HS-27A (cell line): ENCODE measurements around the gene UTF1.

ENCODE experiments used
- DNase-seq: peaks from one replicate; pipeline ENCODE4 v3.0.0-alpha.2; 2012; ENCODE audit warnings: low read depth, missing footprints

UTF1 gene

DNA sequence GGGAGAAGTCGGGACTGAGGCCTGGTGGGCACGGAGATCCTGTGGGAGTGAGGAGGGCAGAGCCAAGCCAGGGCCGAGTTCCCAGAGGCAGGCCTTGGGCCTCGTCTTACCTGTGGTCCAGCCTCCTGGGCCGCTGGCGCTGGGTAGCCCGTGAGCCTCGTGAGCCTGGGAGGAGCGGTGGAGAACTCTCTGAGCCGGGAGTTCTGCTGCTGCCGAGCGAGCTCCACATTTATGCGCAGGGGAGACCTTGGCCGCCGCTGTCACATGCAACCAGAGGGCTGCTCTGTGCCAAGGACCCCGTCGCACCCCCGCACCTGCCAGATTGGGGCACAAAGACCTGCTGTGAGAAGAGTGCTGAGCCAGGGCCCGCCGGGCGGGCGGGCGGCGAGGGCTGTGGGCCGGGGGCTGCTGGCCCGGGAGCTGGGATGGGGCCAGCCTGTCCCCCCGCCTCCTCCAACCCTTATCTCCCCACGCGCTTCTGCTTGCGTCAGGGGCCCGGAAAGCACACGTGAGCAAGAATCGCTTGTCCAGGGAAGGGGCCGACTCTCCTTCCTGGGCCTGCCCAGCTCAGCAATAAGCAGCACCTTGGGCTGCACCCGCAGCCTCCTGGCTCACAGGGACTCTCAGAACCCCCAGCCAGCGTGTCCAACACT is 17.8 kb downstream of the UTF1 start:
- DNase-seq = no peak

DNA sequence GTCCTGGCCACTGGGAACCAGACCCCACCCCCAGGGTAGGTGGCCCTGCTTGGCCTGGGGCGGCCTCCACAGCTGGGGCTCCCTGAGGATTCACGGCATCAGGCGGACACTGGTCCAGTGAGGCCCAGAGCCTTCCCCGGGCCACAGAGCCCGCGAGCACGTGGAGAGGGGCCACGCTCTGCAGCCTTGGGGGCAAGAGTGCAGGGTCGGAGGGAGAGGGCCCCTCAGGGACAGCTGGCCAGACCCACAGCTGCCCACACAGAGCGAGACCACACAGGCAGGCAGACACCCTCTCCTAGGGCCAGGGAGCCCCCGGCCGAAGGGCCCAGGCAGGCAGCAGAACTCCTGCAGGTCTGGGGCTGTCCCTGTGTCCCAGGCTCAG is 18.3 kb downstream of the UTF1 start:
- DNase-seq = no peak

DNA sequence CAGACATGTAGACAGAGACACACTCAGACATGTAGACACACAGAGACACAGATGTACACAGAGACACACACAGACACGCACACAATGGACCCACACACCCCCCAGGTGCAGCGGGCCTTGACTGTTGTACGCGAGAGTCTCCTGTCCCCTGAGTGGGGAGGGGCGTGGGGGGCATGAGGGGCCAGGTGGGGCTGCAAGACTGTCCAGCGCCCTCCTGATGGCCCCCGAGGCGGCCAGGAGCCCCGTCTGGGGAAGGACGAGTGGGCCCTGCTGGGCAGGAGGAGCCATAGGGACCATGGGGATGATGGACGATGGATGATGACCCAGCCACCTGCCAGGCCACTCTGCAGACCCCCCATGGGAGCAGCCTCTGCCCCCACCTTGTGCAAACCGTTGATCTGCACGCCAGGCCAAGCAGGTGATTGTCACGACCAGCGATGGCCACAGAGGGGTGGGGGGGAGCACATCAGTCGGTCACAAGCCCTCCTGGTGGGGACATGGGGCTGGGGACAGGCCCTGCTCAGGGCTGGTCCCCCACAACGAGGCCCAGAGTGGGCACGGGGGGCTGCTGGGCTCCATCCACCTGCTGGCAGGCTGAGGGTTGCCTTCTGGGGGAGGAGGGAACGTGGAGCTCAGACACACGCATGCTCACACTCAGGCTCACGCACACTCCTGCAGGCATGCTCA is 19.2 kb downstream of the UTF1 start:
- no peak for DNase-seq

DNA sequence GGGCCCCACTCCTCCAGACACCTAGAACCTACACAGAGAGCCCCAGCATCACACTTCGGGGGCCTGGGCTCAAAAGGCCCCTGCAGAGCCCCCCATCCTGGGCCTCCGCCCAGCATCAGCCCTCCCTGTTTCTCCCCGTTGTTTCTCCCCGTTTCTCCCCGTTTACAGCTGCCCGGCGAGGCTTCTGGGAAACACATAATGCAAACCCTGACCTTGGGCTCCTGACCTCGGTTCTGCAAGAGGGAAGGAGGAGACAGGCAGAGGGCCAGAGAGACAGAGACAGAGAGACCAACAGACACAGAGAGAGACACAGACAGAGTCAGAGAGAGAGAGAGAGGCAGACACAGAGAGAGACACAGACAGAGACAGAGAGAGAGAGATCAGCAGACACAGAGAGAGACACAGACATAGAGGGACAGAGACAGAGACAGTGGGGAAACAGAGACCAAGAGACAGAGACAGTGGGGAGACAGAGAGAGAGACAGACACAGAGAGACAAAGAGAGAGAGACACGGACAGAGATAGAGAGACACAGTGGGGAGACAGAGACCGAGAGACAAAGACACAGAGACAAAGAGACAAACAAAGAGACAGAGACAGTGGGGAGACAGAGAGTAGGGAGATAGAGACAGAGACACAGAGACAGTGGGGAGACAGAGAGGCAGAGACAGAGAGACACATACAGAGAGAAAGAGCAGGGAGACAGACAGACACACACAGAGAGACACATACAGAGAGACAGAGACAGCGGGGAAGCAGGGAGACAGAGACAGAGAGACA is 20.1 kb downstream of the UTF1 start:
- no peak for DNase-seq

DNA sequence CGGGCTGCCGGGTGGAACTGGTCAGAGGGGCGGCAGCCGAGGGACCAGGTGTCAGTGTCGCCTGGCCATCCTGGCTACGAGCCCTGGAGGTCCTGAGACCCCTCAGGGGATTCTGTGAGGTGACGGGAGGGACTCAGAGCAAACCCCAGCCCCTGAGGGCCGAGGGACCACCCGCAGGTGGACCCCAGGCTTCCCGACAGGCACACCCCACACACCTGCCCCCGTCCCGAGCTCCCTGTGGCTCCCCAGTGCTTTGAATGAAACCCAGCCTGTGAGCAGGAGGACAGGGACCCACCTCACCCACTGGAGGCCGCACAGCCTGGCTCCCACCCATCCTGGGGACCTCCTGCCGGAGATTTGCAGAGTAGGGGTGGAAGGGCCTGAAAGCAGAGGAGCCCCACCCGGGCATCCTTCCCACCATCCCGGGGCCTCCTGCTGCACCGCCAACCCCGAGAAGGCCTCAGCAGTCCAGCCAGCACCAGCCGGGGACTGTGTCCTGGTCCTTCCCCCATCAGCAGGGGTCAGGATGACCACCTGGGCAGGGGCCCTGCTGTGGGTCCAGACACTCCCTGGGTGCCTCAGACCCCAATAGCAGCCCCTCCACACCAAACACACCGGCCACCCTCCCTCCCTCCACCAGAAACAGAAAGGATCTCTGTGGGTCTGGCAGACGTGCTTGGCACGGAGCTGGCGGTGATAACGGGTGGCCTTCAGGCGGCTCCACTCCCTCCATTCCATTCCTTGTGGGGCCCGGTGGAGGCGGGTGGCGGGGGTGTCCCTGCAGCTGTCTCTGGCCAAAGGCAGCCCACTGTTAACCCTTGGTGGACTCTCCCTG is 21.6 kb downstream of the UTF1 start:
- no peak for DNase-seq

DNA sequence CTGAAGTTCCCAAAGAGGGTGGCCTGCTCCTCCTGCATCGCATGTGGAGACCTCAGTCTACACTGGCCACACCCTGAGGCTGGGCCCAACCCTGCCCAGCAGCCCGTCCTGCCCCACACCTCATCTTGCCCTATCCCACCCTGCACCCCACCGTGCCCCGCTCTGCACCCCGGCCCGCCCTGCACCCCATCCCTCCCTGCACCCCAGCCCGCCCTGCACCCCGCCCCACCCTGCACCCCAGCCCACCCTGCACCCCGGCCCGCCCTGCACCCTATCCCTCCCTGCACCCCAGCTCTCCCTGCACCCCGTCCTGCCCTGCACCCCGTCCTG is 22.2 kb downstream of the UTF1 start:
- no peak for DNase-seq

DNA sequence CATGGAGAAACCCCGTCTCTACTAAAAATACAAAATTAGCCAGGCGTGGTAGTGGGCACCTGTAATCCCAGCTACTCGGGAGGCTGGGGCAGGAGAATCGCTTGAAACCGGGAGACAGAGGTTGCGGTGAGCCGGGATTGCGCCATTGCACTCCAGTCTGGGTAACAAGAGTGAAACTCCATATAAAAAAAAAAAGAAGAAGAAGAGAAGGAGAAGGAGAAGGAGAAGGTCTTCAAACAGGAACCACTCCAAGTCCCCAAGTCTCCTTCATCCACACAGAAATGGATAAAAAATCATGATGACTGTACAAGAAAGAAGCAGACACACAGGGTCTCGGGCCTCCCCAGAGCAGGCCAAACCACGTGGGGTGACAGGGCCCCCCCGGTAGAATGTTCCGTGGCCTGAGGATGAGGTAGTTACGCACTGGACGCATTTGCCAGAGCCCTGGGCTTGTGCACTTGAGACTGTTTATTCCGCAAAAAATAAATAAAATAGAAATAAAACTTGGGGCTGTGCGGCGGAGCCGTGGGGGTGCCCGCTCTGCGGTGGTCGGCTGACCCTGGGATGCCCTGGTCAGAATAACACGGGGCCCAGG is 23.4 kb downstream of the UTF1 start:
- DNase-seq = no peak

DNA sequence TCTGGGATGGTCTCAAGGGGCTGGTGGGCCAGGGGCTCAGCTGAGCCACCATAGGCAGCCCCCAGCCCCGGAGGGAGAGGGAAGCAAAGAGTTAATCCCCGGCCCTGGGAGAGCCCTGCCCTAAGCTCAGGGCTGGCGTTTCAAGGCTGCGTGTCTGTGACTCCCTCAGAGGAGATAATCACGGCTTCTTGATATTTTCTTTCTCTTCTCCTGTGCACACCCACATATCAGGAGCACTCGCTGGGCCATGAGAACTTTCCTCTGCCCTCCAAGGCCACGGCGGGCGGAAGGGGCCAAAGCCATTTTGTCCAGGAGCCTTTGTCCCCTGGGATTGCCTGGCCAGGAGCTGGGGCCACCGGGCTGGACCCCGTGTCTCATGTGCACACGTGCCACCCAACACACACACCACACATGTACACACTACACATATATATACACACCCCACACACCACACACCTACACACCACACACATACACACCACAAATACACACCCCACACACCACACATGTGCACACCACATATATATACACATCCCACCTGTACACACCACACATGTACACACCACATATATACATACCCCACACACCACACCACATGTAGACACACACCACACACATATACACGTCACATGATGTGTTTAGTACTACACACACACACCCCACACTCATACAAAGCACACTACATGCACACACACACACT is 24.6 kb downstream of the UTF1 start:
- no peak for DNase-seq

DNA sequence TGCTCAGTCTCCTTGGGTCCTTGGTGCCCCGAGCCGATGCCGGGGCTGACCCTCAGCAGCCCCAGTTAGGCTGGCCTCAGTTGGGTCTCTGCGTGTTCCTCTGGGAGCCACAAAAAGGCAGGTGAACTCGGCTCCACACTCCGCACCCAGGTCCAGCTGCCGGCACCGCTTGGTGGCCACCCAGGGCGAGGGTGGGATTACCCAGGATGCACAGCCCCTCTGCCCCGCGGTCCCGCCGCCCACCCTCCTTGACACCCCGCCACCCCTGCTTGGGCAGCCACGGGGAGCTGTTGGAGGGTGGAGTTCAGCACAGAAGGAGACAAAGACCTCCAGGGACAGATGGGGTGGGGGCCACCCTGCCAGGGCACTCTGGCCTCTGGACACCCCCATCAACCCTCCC is 25.3 kb downstream of the UTF1 start:
- no peak for DNase-seq

DNA sequence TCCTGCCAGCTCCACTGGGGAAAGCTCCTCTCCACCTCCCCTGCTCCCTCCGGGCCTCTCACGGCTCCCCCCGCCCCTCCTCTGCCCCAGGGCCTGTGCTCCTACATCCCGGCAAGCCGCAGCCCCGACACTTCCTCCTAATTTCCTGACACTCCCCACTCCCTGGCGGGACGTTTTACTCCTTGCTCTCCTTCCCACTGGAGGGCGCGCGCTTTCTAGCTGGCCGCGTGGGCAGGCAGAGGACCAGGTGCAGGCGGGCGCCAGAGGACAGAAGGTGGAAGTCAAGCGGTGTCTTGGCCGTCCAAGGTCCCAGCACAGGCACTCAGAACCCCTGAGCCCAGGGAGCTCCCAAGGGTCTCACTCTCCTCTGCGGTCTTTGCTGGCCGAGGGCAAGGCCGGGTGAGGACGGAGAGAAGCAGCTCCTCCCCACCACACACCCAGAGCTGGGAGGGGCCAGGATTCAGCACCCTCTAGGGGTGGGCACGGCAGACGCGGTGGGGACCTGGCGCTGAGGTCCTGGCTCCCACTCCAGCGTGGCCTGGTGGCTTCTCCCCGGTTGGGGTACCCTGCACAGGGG is 27.6 kb downstream of the UTF1 start:
- DNase-seq = no peak

DNA sequence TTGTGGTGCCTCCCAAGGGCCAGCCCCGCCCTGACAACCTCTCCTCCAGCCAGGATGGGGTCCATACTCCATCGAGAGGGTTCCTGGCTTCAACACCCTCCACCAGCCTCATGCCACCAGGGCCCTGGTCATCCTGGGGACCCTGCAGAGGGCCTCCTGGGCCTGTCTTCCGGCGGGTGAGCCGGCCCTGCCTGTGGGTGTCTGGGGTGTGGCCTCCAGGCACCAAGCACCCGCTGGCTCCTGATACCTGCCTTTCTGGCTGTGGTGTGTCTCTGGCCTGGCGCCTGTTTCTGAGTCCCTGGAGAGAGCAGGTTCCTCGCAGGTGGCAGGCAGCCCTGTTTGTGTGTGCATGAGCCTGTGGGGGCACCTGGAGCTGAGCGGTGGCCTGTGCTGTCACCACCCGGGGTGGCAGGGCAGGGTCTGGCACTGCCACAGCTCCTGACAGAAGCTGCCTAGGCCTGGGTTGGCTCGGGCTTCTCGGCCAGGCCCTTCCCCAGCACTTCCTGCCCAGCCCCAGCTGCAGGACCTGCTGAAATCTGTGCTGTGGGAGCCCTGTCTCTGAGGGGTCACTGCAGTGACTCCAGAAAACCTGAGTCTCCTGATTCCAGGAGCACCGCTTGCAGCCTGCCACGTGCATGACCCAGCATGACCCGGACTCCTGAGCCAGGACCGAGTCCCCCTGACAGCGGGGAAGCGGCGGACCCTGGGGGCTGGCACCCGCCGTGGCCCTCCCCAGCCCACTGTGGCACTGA is 28.2 kb downstream of the UTF1 start:
- no peak for DNase-seq

DNA sequence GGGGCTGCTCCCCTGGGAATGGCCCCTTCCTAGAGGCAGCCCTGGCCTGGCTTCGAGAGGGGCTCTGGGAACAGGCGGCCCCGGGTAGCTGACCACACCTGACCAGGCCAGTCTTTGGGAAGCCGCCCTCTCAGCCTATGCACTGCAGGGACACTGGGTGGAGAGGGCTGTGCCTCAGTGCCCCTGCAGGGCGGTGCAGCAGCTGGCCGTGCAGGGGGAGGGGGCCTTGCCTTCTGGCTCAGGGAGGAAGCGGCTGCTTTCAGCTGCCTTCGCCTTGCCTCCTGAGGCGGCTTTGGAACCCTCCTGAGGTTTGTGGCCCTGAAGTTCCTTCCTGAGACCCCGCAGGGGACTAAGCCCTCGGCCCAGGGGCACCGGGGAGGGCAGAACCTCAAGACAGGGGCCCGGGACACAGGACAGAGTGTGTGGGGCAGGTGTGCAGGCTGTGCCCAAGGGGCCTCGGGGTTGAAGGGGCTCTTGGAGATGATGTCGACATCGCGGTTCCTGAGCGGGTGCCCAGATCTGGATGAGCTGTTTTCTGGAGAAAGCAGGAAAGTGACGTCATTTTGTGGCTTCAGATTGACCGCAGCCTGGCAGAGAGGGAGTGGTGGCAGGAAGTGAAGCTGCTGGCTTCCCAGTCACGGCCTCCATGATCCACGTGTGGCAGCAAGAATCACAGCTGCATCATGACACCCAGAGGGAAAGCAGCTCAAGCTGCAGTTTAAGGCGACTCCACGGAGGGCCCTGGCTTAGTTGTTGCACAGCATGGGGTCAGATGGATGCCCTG is 29.0 kb downstream of the UTF1 start:
- DNase-seq = peak; percentile 81

DNA sequence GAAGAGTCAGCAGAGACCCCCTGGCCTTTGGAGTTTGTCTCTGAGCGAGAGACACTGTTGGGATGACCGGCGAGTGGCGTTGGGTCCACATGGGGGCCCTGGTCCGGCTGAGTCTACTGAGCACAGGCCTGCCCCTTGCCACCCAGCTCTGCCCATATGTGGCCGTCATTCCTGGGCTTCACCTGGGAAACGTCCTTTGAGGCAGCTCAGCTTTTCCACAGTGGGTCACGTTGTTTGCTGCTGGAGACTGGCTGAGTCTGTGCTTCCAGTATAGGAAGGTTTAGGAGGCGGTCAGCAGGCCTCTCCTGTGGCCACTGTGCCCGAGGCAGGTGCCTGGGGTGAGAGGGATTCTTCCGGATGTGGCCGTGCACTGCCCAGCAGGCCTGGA is 29.6 kb downstream of the UTF1 start:
- peak; percentile 8 for DNase-seq

DNA sequence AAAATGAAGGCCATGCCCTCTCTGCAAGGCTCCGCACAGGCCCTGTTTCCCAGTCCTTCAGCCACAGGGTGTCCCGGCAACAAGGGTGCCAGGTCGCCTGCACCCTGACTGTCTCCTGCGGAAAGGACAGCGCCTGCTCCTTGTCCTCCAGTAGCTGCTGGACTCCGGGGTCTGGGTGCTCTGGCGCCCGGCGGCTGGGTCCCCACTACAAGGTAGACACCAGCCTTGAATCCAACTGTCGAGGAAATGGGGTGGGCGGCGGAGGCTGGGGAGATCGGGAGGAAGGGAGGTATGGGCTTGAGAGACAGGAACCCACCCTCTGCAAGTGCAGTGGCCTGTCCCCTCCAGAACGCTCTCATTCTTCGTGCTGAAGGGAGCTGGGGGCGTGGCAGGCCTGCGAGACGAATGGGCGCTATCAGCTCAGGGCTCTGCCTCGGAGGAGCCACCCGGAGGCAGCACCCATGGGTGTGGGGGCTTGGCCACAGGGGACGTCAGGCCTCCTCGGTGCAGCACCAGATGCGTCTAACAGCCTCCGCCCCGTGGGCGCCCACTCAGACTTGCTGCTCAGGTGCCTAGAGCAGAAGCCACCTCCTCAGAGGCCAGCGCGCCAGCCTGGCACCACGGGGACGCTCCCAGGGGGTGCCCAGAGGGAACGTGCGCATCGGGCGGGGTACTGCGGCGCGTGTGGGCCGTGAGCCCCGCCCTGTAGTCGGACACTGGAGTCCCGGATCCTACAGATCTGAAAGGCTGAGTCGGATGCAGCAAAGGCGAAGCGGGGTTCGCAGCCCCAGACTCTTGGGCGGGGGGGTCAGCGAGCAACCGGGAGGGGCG is 31.1 kb downstream of the UTF1 start:
- no peak for DNase-seq

DNA sequence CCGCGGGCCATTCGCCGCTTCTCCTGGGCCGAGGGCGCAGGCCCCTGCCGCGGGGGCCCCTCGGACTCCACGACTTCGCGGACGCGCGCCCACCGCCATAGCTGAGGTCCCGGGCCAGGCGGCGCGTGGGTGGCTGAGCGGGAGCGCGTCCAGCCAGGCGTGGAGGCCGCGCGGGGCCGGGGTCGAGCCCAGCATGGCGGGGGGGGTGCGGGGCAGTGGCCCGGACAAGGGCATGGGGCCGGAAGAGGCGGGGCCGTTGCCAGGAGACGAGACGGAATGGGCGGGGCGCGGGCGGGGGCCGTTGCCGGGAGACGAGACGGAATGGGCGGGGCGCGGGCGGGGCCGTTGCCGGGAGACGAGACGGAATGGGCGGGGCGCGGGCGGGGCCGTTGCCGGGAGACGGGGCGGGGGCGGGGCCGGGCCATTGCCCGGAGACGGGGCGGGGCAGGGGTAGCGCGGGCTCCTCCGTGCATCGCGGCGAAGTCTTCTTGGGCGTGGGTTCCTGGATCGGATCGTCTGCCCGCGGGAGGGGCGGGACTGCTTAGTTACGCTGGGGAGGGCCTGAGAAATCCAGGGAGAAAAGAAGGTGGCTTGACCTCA is 31.8 kb downstream of the UTF1 start:
- no peak for DNase-seq

DNA sequence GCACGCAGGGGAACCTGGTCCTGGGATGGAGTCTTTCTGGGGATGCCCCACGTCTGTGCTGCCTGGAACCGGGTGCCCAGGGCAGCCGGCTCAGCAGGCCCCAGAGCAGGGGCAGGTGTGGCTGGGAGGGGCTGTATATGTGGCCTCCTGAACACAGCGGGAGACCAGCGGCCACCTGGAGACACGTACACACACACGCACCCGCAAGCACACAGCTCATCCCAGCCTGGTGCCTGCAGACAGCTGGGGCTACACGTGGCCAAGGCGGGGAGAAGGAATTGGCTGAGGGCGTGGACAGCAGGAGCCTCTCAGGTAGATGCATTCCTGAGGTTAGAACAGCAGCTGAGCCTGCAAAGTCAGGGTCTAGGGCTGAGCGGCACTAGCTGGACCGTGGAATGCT is 32.7 kb downstream of the UTF1 start:
- no peak for DNase-seq

DNA sequence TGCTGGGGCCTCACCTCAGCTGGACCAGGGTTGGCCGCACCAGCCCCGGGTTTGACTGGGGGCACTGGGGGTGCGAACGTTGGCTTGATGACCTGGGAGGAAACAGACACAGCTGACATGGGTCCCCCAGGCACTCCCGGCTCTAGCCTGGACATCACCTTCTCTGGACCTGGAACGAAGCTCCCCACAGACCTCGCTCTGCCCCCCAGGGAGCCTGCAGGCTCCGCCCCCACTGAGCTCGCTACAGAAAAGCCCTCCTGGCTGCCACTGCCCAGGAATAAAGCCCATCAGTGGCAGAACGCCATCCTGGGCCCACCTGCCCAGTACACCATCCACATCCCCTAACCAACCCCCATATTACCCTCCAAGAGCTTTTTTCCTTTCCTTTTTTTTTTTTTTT is 33.7 kb downstream of the UTF1 start:
- no peak for DNase-seq

DNA sequence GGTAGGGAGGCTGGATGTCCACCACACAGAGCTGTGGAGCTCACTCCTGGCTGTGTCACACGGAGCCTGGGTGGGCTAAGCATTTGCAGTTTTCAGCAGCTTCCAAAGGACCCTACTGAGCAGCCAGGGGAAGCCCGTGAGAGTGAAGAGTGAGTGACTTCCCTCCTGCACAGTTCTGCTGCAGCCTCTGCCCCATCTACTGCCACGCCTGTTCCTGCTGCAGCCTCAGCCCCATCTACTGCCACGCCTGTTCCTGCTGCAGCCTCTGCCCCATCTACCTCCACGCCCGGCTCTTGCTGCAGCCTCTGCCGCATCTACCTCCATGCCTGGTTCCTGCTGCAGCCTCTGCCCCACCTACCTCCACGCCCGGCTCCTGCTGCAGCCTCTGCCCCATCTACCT is 34.4 kb downstream of the UTF1 start:
- no peak for DNase-seq
